Measurements from ENCODE around the gene EPHA7. TPM values are rescaled to one million over a fixed set of nuclear protein-coding genes. Genes with fewer than 3 reads are reported as not detected.
A peak's percentile ranks its signal among the peaks of the same experiment; 100 is the strongest.

The EPHA7 gene
- total and polyA plus RNA-seq, 4 donors = under 0.01 to 0.37 (median 0.01) TPM; not detected in 1

GRCh38 chr6:93417421-93418013 lies 1.8 kb downstream of the EPHA7 start:
- no peak for DNase-seq (ENCODE audit: low spot score)
- H3K27me3 ChIP-seq (ENCODE audit: control insufficient read depth in 4 of 4, insufficient read depth in 4 of 4, low read length in 3 of 4) = peaks cover 3 to 19% (median 11%) of the 10 kb centered on the region in 4 donors
- H3K4me1 ChIP-seq (ENCODE audit: control insufficient read depth in 4 of 4, insufficient read depth in 4 of 4, low read length in 3 of 4) = peaks cover 8 to 36% (median 22%) of the 10 kb centered on the region in 4 donors
- no peak for TF ChIP-seq SP1 (IDR thresholded peaks at IDR 0.05)
- no peak for TF ChIP-seq HNF4G (IDR thresholded peaks at IDR 0.05)
- TF ChIP-seq JUND (IDR thresholded peaks at IDR 0.05) = no peak
- no peak for TF ChIP-seq RAD21 (IDR thresholded peaks at IDR 0.05)
- no peak for TF ChIP-seq EGR1 (IDR thresholded peaks at IDR 0.05; ENCODE audit: low read depth in 2 of 2)
- TF ChIP-seq NR2F2 (IDR thresholded peaks at IDR 0.05) = no peak
- no peak for TF ChIP-seq YY1 (IDR thresholded peaks at IDR 0.05)
- no peak for TF ChIP-seq RXRA (IDR thresholded peaks at IDR 0.05)
- no peak for TF ChIP-seq FOXA1 (IDR thresholded peaks at IDR 0.05)
- TF ChIP-seq MAX (IDR thresholded peaks at IDR 0.05) = no peak
- no peak for TF ChIP-seq ZBTB33 (IDR thresholded peaks at IDR 0.05)
- TF ChIP-seq GABPA (IDR thresholded peaks at IDR 0.05 in 1 of 2, conservative IDR thresholded peaks at IDR 0.05 in 1 of 2) = no peak
- TF ChIP-seq, protein P1, sequence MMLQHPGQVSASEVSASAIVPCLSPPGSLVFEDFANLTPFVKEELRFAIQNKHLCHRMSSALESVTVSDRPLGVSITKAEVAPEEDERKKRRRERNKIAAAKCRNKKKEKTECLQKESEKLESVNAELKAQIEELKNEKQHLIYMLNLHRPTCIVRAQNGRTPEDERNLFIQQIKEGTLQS (IDR thresholded peaks at IDR 0.05) = no peak
- TF ChIP-seq, protein P2, sequence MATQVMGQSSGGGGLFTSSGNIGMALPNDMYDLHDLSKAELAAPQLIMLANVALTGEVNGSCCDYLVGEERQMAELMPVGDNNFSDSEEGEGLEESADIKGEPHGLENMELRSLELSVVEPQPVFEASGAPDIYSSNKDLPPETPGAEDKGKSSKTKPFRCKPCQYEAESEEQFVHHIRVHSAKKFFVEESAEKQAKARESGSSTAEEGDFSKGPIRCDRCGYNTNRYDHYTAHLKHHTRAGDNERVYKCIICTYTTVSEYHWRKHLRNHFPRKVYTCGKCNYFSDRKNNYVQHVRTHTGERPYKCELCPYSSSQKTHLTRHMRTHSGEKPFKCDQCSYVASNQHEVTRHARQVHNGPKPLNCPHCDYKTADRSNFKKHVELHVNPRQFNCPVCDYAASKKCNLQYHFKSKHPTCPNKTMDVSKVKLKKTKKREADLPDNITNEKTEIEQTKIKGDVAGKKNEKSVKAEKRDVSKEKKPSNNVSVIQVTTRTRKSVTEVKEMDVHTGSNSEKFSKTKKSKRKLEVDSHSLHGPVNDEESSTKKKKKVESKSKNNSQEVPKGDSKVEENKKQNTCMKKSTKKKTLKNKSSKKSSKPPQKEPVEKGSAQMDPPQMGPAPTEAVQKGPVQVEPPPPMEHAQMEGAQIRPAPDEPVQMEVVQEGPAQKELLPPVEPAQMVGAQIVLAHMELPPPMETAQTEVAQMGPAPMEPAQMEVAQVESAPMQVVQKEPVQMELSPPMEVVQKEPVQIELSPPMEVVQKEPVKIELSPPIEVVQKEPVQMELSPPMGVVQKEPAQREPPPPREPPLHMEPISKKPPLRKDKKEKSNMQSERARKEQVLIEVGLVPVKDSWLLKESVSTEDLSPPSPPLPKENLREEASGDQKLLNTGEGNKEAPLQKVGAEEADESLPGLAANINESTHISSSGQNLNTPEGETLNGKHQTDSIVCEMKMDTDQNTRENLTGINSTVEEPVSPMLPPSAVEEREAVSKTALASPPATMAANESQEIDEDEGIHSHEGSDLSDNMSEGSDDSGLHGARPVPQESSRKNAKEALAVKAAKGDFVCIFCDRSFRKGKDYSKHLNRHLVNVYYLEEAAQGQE (IDR thresholded peaks at IDR 0.05) = no peak
- TF ChIP-seq TAF1 (conservative IDR thresholded peaks at IDR 0.05) = no peak
- TF ChIP-seq, protein P3, sequence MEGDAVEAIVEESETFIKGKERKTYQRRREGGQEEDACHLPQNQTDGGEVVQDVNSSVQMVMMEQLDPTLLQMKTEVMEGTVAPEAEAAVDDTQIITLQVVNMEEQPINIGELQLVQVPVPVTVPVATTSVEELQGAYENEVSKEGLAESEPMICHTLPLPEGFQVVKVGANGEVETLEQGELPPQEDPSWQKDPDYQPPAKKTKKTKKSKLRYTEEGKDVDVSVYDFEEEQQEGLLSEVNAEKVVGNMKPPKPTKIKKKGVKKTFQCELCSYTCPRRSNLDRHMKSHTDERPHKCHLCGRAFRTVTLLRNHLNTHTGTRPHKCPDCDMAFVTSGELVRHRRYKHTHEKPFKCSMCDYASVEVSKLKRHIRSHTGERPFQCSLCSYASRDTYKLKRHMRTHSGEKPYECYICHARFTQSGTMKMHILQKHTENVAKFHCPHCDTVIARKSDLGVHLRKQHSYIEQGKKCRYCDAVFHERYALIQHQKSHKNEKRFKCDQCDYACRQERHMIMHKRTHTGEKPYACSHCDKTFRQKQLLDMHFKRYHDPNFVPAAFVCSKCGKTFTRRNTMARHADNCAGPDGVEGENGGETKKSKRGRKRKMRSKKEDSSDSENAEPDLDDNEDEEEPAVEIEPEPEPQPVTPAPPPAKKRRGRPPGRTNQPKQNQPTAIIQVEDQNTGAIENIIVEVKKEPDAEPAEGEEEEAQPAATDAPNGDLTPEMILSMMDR (IDR thresholded peaks at IDR 0.05; ENCODE audit: low read depth, low read length, missing input control) = no peak
- H3K36me3 ChIP-seq (ENCODE audit: control insufficient read depth in 4 of 4, insufficient read depth in 3 of 4, low read depth in 1 of 4, low read length in 3 of 4) = no peaks in the 10 kb centered on the region
- 3% methylated on average over 27 of the region's 27 CpGs for WGBS
- peak overlapping the region in 1 of 3 donors; percentile 5 for H3K4me3 ChIP-seq (ENCODE audit: low read depth in 1 of 3, low read length in 3 of 3)
- H3K27ac ChIP-seq (ENCODE audit: low read depth in 1 of 2, low read length in 2 of 2) = no peak overlapping the region
- no peak overlapping the region for H3K9ac ChIP-seq (ENCODE audit: low read depth in 1 of 2, low read length in 2 of 2)
- H3K9me3 ChIP-seq (ENCODE audit: control insufficient read depth in 4 of 4, low read length in 3 of 4) = no peaks in the 10 kb centered on the region

All from liver (tissue), 9 donors.